GM19452 (cell line): ENCODE data around the gene LCP1.
A peak's percentile ranks its signal among the peaks of the same experiment; 100 is the strongest.

ENCODE experiments used
- ATAC-seq: cut with Tn5 transposase; IDR thresholded peaks from one replicate; pipeline ENCODE4 v1.9.1; 2021; ENCODE audit not compliant: unreplicated experiment

LCP1 gene

GRCh38 chr13:46183018-46183946 is 1.3 kb upstream of the LCP1 start:
- ATAC-seq, result no peak

GRCh38 chr13:46182491-46182877 is 507 bp upstream of the LCP1 start:
- peak; percentile 4 for ATAC-seq

GRCh38 chr13:46181377-46181839 is 569 bp downstream of the LCP1 start:
- ATAC-seq, result no peak

- ATAC-seq, result no peak
Observed at GRCh38 chr13:46179969-46180763, 1.8 kb downstream of the LCP1 start.

- ATAC-seq, result no peak
Observed at GRCh38 chr13:46179491-46179908, 2.5 kb downstream of the LCP1 start.

GRCh38 chr13:46178821-46179220 is 3.2 kb downstream of the LCP1 start:
- no peak for ATAC-seq

GRCh38 chr13:46178143-46178542 is 3.8 kb downstream of the LCP1 start:
- ATAC-seq, result no peak

- ATAC-seq, result no peak
Observed at GRCh38 chr13:46176756-46177155, 5.2 kb downstream of the LCP1 start.

GRCh38 chr13:46173656-46174055 is 8.3 kb downstream of the LCP1 start:
- no peak for ATAC-seq

GRCh38 chr13:46172531-46172991 is 9.4 kb downstream of the LCP1 start:
- ATAC-seq, result no peak

- no peak for ATAC-seq
Observed at GRCh38 chr13:46171739-46172138, 10.2 kb downstream of the LCP1 start.

- no peak for ATAC-seq
Observed at GRCh38 chr13:46171217-46171616, 10.8 kb downstream of the LCP1 start.

GRCh38 chr13:46170687-46171086 is 11.3 kb downstream of the LCP1 start:
- no peak for ATAC-seq

- ATAC-seq, result no peak
Observed at GRCh38 chr13:46170268-46170667, 11.7 kb downstream of the LCP1 start.

GRCh38 chr13:46169758-46170157 is 12.2 kb downstream of the LCP1 start:
- no peak for ATAC-seq

GRCh38 chr13:46168783-46169182 is 13.2 kb downstream of the LCP1 start:
- no peak for ATAC-seq

GRCh38 chr13:46168341-46168740 is 13.6 kb downstream of the LCP1 start:
- no peak for ATAC-seq

GRCh38 chr13:46166947-46167610 is 14.9 kb downstream of the LCP1 start:
- ATAC-seq, result no peak

- no peak for ATAC-seq
Observed at GRCh38 chr13:46166224-46166584, 15.8 kb downstream of the LCP1 start.

GRCh38 chr13:46165485-46166223 is 16.3 kb downstream of the LCP1 start:
- ATAC-seq, result peak; percentile 62

GRCh38 chr13:46164661-46165060 is 17.3 kb downstream of the LCP1 start:
- ATAC-seq, result no peak
